Astrocyte (in vitro differentiated cells and primary cell): ENCODE results near the gene TBL1XR1. TPM values are rescaled to one million over a fixed set of nuclear protein-coding genes. Genes with fewer than 3 reads are reported as not detected.

ENCODE experiments used
- DNase-seq: peaks from one replicate; pipeline ENCODE4 v3.0.0-alpha.2; 2010; ENCODE audit warnings: low read depth
- FAIRE-seq: peaks from 2 replicates; lab custom pipeline; 2011; peaks lifted over from hg19 to GRCh38; lab: Jason Lieb, UNC
- H2AFZ ChIP-seq: 2 replicates; pipeline ENCODE4 v1.6.0; 2012; ENCODE audit warnings: low read depth, low read length, inconsistent platforms
- H3K27ac ChIP-seq: 2 replicates; pipeline ENCODE4 v1.5.1; 2011; ENCODE audit warnings: low read depth, low read length, inconsistent platforms
- H3K27me3 ChIP-seq: 2 replicates; pipeline ENCODE4 v1.6.0; 2011; ENCODE audit warnings: low read length, inconsistent platforms; ENCODE audit not compliant: insufficient read depth
- H3K36me3 ChIP-seq: 2 replicates; pipeline ENCODE4 v1.5.1; 2011; ENCODE audit warnings: low read length, inconsistent platforms; ENCODE audit not compliant: insufficient read depth
- H3K4me1 ChIP-seq: 2 replicates; pipeline ENCODE4 v1.5.1; 2011; ENCODE audit warnings: low read length, inconsistent platforms; ENCODE audit not compliant: insufficient read depth
- H3K4me2 ChIP-seq: 2 replicates; pipeline ENCODE4 v1.6.0; 2012; ENCODE audit warnings: low read length, inconsistent platforms
- H3K4me3 ChIP-seq: 2 replicates; pipeline ENCODE4 v1.5.1; 2011; ENCODE audit warnings: low read depth, mild to moderate bottlenecking, low read length, inconsistent platforms; ENCODE audit not compliant: insufficient read depth
- H3K79me2 ChIP-seq: 2 replicates; pipeline ENCODE4 v1.6.0; 2012; ENCODE audit warnings: mild to moderate bottlenecking, low read length, inconsistent platforms; ENCODE audit not compliant: insufficient read depth
- H3K9ac ChIP-seq: 2 replicates; pipeline ENCODE4 v1.6.0; 2012; ENCODE audit warnings: mild to moderate bottlenecking, low read length, inconsistent platforms
- H3K9me3 ChIP-seq: 2 replicates; pipeline ENCODE4 v1.5.1; 2012; ENCODE audit warnings: low read depth, mild to moderate bottlenecking, low read length, inconsistent platforms; ENCODE audit not compliant: insufficient read depth
- H4K20me1 ChIP-seq: 2 replicates; pipeline ENCODE4 v1.6.0; 2012; ENCODE audit warnings: low read length, inconsistent platforms; ENCODE audit not compliant: insufficient read depth
- H3K27ac Mint-ChIP-seq: one replicate; pipeline ENCODE4 v1.8.0; 2021; ENCODE audit warnings: mild to moderate bottlenecking, mixed read lengths; ENCODE audit not compliant: unreplicated experiment
- H3K27me3 Mint-ChIP-seq: one replicate; pipeline ENCODE4 v1.8.0; 2021; ENCODE audit warnings: low read depth, mixed read lengths; ENCODE audit not compliant: unreplicated experiment
- H3K36me3 Mint-ChIP-seq: one replicate; pipeline ENCODE4 v1.8.0; 2021; ENCODE audit warnings: low read depth, mixed read lengths; ENCODE audit not compliant: unreplicated experiment
- H3K4me1 Mint-ChIP-seq: one replicate; pipeline ENCODE4 v1.8.0; 2021; ENCODE audit warnings: low read depth, mixed read lengths; ENCODE audit not compliant: unreplicated experiment
- H3K4me3 Mint-ChIP-seq: one replicate; pipeline ENCODE4 v1.8.0; 2021; ENCODE audit warnings: mild to moderate bottlenecking, moderate library complexity, mixed read lengths; ENCODE audit not compliant: unreplicated experiment
- H3K9me3 Mint-ChIP-seq: one replicate; pipeline ENCODE4 v1.8.0; 2021; ENCODE audit warnings: mild to moderate bottlenecking, mixed read lengths; ENCODE audit not compliant: unreplicated experiment
- EZH2 ChIP-seq: IDR thresholded peaks from 2 replicates; pipeline ENCODE4 v1.6.1; 2012; ENCODE audit warnings: mild to moderate bottlenecking, low read length, inconsistent platforms; ENCODE audit not compliant: insufficient read depth
- total RNA-seq: library from RNA; stranded (reverse); gene quantifications from 2 replicates; pipeline ENCODE4 v1.2.1, GENCODE V29; 2021
- TF ChIP-seq, protein P1 (sequence below): IDR thresholded peaks from 2 replicates; pipeline ENCODE4 v1.5.1; 2011; ENCODE audit warnings: low read depth, mild to moderate bottlenecking, inconsistent platforms, low read length, moderate library complexity; ENCODE audit not compliant: insufficient read depth

TBL1XR1 gene
- total RNA-seq, 1 donor from 2014 or later: 140 TPM

DNA sequence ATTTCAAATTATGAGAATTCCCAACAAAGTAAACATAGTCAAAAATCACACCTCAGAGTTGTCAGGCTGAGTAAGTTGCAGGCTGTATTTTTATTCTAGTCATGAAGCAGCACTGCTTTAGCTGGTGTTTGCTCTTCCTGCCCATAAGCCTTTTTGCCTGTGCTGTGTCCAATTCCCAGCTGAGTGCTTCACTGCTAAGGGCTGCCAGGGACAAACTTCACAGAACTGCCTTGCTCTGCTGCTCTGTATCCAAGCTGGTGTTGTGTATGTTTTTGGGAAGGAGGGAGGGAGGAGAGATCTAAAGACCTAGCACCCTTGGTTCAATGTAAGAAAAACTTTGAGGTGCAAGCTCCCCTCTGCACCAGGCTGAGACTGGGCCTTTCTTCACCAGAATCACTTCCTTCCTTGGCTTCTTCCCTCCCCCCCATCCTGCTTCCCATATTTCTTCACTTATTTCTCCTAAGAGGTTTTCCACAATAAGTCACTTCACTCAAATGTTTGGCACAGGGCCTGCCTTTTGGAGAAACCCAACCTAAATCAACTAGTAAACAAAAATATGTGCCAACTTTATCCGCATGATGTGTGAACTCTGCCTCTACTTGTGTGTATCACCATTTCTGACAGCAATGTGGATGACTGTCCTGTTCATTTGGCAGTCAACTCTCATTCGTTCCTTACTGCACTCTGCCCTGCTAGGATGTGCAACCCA is 156.1 kb downstream of the TBL1XR1 start:
- Mint-ChIP-seq H3K27me3 (no peaks in the 10 kb centered on the region), H3K27ac (no peak overlapping the region), H3K36me3 (peaks cover 15% of the 10 kb centered on the region), H3K4me1 (peaks cover 16% of the 10 kb centered on the region), H3K9me3 (no peaks in the 10 kb centered on the region), H3K4me3 (no peak overlapping the region)
- Histone ChIP-seq H3K36me3 (peaks cover 36% of the 10 kb centered on the region), H2AFZ (no peak overlapping the region), H3K27ac (no peak overlapping the region), H3K27me3 (no peaks in the 10 kb centered on the region), H4K20me1 (no peaks in the 10 kb centered on the region), H3K9me3 (no peaks in the 10 kb centered on the region), H3K79me2 (peaks cover 3% of the 10 kb centered on the region), H3K9ac (no peak overlapping the region), H3K4me2 (no peak overlapping the region), H3K4me3 (no peak overlapping the region), H3K4me1 (peaks cover 5% of the 10 kb centered on the region)
- DNase-seq: peak; percentile 39
- TF ChIP-seq, protein P1, sequence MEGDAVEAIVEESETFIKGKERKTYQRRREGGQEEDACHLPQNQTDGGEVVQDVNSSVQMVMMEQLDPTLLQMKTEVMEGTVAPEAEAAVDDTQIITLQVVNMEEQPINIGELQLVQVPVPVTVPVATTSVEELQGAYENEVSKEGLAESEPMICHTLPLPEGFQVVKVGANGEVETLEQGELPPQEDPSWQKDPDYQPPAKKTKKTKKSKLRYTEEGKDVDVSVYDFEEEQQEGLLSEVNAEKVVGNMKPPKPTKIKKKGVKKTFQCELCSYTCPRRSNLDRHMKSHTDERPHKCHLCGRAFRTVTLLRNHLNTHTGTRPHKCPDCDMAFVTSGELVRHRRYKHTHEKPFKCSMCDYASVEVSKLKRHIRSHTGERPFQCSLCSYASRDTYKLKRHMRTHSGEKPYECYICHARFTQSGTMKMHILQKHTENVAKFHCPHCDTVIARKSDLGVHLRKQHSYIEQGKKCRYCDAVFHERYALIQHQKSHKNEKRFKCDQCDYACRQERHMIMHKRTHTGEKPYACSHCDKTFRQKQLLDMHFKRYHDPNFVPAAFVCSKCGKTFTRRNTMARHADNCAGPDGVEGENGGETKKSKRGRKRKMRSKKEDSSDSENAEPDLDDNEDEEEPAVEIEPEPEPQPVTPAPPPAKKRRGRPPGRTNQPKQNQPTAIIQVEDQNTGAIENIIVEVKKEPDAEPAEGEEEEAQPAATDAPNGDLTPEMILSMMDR: no peak
- no peak for TF ChIP-seq EZH2
- FAIRE-seq: peak; percentile 79

DNA sequence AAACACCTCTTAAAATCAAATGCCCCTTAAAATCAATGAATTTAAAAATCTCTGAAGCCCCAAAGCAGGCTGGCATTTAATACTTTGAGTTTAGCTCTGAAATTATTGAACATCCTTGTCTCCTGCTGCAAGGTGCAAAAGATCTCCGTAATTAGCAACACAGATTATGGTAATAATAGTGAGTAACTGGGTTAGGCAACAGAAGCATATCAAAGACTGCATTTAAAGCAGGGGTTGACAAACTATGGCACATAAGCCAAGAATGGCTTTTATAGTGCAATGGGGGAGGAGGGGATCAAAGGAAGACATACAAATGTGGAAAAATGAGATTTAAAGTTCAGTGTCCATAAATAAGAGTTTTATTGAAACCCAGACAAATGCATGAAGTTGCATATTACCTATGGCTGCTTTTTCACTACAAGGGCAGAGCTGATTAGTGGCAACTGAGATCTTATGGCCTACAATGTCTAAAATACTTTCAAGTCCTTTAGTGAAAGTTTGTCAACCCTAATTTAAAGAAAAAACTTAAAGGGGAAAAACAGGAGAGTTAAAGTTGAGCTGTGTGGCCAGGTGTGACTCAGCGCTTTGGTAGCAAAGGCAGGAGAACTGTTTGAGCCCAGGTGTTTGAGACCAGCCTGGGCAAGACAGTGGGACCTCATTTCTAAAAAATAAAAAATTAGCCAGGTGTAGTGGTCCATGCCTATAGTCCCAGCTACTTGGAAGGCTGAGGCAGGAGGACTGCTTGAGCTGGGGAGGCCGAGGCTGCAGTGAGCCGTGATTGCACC is 157.6 kb downstream of the TBL1XR1 start:
- H3K27me3 Mint-ChIP-seq: no peaks in the 10 kb centered on the region
- Histone ChIP-seq H3K27me3 (no peaks in the 10 kb centered on the region), H3K79me2 (peaks cover 3% of the 10 kb centered on the region), H3K4me2 (no peak overlapping the region), H3K4me1 (peaks cover 5% of the 10 kb centered on the region), H3K27ac (no peak overlapping the region), H3K36me3 (peaks cover 27% of the 10 kb centered on the region), H2AFZ (no peak overlapping the region), H3K9me3 (no peaks in the 10 kb centered on the region), H3K4me3 (no peak overlapping the region), H3K9ac (no peak overlapping the region), H4K20me1 (no peaks in the 10 kb centered on the region)
- peaks cover 20% of the 10 kb centered on the region for H3K36me3 Mint-ChIP-seq
- H3K4me1 Mint-ChIP-seq: peaks cover 19% of the 10 kb centered on the region
- FAIRE-seq: no peak
- no peak overlapping the region for H3K27ac Mint-ChIP-seq
- TF ChIP-seq, protein P1: no peak
- no peak for TF ChIP-seq EZH2
- no peak for DNase-seq
- H3K4me3 Mint-ChIP-seq: no peak overlapping the region
- H3K9me3 Mint-ChIP-seq: no peaks in the 10 kb centered on the region
